ENCODE measurements around the gene MRGPRF.

The MRGPRF gene

DNA sequence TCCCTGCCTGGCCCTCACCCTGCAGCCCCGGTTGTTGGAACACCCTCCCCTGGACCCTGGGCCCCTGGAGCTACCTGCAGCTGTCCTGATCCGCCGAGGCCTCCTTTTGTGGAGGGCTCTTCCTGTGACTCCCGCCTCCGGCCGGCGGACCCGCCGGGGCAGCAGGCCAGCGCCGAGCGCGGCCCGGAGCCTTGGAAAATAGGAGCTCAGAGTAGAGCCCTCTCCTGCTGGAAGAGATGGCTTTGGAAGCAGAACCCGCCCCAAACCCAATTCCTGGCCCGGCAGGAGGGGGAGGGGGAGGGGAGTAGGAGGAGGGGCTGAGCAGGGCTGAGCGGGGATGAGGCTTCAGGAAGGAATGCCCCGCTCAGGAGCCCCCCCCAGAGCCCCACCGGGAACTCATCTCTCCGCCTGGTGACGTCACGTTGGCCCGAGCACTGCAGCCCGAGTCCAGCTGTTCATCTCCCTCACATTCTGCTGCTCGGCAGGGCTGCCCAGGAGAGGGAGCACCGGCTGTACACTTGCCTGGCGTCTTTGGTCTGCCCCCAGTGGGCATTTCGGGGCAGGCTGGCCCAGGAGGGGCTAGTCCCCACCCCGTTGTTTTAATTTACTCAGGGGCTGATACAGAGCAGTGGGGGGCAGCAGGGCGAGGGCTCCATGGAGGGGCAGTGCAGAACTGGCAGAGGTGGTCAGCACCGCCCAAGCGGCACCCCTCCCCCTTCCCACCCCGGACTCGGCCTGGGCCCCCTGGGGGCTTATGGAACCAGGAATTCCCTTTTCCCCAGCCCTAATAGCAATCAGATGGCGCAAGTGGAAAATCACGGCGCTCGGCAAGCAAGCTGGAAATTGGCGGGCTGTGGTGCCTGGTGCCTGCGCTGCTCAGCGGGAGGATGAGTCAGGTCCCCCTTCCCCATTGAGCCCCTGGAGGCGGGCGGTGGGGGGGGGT, at the start of gene MRGPRF:
Gene MRGPRF, minus strand, starts transcription at position 238 of the 943 bp plus-strand sequence. CDS start 3,345 bp downstream, outside the sequence.
- in situ Hi-C loops (cut with HindIII; ENCODE audit: low pct_ligation_motif_present, low sequenced_read_pairs), result no loop called here
- no peaks in the 10 kb centered on the region for H3K36me3 ChIP-seq (replicated peaks)
- H3K27ac ChIP-seq, result no peak within 1 kb of the TSS
- peak; percentile 20 for DNase-seq
- peak within 1 kb of the TSS; percentile 17 for H3K4me3 ChIP-seq (ENCODE audit: low read depth, low read length)
- TF ChIP-seq, protein P1, sequence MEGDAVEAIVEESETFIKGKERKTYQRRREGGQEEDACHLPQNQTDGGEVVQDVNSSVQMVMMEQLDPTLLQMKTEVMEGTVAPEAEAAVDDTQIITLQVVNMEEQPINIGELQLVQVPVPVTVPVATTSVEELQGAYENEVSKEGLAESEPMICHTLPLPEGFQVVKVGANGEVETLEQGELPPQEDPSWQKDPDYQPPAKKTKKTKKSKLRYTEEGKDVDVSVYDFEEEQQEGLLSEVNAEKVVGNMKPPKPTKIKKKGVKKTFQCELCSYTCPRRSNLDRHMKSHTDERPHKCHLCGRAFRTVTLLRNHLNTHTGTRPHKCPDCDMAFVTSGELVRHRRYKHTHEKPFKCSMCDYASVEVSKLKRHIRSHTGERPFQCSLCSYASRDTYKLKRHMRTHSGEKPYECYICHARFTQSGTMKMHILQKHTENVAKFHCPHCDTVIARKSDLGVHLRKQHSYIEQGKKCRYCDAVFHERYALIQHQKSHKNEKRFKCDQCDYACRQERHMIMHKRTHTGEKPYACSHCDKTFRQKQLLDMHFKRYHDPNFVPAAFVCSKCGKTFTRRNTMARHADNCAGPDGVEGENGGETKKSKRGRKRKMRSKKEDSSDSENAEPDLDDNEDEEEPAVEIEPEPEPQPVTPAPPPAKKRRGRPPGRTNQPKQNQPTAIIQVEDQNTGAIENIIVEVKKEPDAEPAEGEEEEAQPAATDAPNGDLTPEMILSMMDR (IDR thresholded peaks at IDR 0.05; ENCODE audit: low read depth, low read length, missing control alignments), result peak; percentile 69
- no peaks in the 10 kb centered on the region for H3K27me3 ChIP-seq (replicated peaks)

GRCh38 chr11:69062169-69062855, 49.3 kb upstream of the MRGPRF start:
- H3K4me3 ChIP-seq (ENCODE audit: low read depth, low read length), result no peak overlapping the region
- no peak for DNase-seq
- no peaks in the 10 kb centered on the region for H3K27me3 ChIP-seq (replicated peaks)
- in situ Hi-C loops (cut with HindIII; ENCODE audit: low pct_ligation_motif_present, low sequenced_read_pairs), result no loop called here
- TF ChIP-seq, protein P1 (IDR thresholded peaks at IDR 0.05; ENCODE audit: low read depth, low read length, missing control alignments), result no peak
- no peaks in the 10 kb centered on the region for H3K36me3 ChIP-seq (replicated peaks)
- no peak overlapping the region for H3K27ac ChIP-seq

DNA sequence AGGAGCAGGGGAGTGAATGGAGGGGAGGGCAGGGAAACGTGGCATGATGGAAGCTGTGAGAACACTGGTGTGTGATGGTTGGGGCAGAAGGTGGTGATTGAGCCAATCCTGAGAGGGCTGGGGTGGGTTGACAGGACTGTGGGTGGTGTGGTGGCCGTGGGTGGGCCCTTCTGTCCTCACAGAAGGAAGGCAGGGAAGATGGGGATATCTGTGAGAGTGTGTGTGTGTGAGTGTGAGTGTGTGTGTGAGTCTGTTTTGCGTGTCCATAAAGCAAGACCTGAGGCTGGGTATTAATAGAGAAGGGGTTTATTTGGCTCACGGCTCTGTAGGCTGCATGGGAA, 48.6 kb upstream of the MRGPRF start:
- Histone ChIP-seq H3K27me3 (replicated peaks) (no peaks in the 10 kb centered on the region), H3K36me3 (replicated peaks) (no peaks in the 10 kb centered on the region), H3K27ac (no peak overlapping the region), H3K4me3 (ENCODE audit: low read depth, low read length) (no peak overlapping the region)
- no peak for DNase-seq
- TF ChIP-seq, protein P1 (IDR thresholded peaks at IDR 0.05; ENCODE audit: low read depth, low read length, missing control alignments), result no peak
- in situ Hi-C loops (cut with HindIII; ENCODE audit: low pct_ligation_motif_present, low sequenced_read_pairs), result no loop called here

DNA sequence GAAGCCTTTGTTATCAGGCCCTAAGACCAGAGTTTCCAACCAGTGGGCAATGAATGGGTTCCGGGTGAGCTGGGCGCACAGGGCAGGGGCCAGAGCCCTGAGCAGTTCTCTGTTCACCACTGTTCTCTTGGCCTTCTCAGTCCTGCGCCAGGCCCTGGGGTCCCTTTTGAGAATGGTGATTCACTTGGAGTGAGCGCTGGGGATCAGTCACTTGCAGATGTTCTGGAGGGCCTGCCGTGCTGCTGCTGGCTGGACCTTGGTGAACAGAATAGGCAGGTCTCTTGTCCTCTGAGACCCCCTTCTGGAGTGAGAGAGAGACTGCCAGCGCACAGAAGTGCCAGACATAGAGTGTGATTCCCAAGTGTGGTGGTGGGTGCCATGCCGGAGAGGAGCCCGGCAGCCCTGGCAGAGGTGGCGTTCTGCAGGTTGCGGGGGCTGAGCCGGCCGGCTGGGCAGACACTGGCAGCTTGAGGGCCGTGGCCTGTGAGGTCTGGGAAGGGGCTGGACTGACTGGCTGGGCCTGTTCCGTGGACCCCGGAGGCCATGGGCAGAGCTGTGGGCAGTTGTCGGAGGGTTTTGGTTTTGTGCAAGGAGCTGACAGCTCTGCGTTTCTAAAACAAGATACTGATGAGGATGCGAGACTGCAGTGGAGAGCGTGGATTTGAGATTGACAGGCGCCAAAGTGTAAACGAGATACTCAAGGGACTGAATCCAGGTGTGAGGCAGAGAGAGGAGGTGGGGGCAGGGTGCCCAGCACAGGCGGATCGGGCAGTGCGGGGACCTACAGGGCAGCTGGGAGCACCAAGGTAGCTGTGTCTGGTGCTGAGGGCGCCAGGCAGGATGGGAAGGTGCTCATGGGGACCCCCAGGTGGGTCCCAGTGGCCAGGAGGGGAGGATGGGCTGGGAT, 48.0 kb upstream of the MRGPRF start:
- DNase-seq, result no peak
- Histone ChIP-seq H3K27me3 (replicated peaks) (no peaks in the 10 kb centered on the region), H3K36me3 (replicated peaks) (no peaks in the 10 kb centered on the region), H3K4me3 (ENCODE audit: low read depth, low read length) (no peak overlapping the region), H3K27ac (no peak overlapping the region)
- TF ChIP-seq, protein P1 (IDR thresholded peaks at IDR 0.05; ENCODE audit: low read depth, low read length, missing control alignments), result no peak
- in situ Hi-C loops (cut with HindIII; ENCODE audit: low pct_ligation_motif_present, low sequenced_read_pairs), result no loop called here

GRCh38 chr11:69059985-69060384, 46.9 kb upstream of the MRGPRF start:
- DNase-seq, result no peak
- in situ Hi-C loops (cut with HindIII; ENCODE audit: low pct_ligation_motif_present, low sequenced_read_pairs), result no loop called here
- H3K4me3 ChIP-seq (ENCODE audit: low read depth, low read length), result no peak overlapping the region
- no peaks in the 10 kb centered on the region for H3K27me3 ChIP-seq (replicated peaks)
- peaks cover 2% of the 10 kb centered on the region for H3K36me3 ChIP-seq (replicated peaks)
- TF ChIP-seq, protein P1 (IDR thresholded peaks at IDR 0.05; ENCODE audit: low read depth, low read length, missing control alignments), result no peak
- H3K27ac ChIP-seq, result no peak overlapping the region

All from brain microvascular endothelial cell (primary cell).